HG02885 (cell line): Measurements from ENCODE around the gene BAG3.
"Not testable (repeated sequence)": the region's sequence is repeated elsewhere in the genome, so short reads cannot be mapped to it uniquely, and the experiment has no call there.

Experiments
- ATAC-seq: cut with Tn5 transposase; IDR thresholded peaks from one replicate; pipeline ENCODE4 v1.9.1; 2021; ENCODE audit warnings: mild to moderate bottlenecking; ENCODE audit not compliant: unreplicated experiment, poor library complexity

The BAG3 gene

GRCh38 chr10:119650692-119651513, at the start of gene BAG3:
TSS of gene BAG3 (plus strand) at chr10:119651380. CDS start at chr10:119651676, 296 bp downstream.
- peak; percentile 75 for ATAC-seq

GRCh38 chr10:119602241-119603095, 48.7 kb upstream of the BAG3 start:
- ATAC-seq: no peak

GRCh38 chr10:119604468-119604867, 46.7 kb upstream of the BAG3 start:
- no peak for ATAC-seq

GRCh38 chr10:119608316-119609155, 42.6 kb upstream of the BAG3 start:
- no peak for ATAC-seq

- ATAC-seq: no peak
Measured at GRCh38 chr10:119609516-119609915, 41.7 kb upstream of the BAG3 start.

GRCh38 chr10:119611433-119611832, 39.7 kb upstream of the BAG3 start:
- no peak for ATAC-seq

- ATAC-seq: no peak
Measured at GRCh38 chr10:119613741-119614140, 37.4 kb upstream of the BAG3 start.

GRCh38 chr10:119614686-119615085, 36.5 kb upstream of the BAG3 start:
- no peak for ATAC-seq

GRCh38 chr10:119616882-119617570, 34.2 kb upstream of the BAG3 start:
- no peak for ATAC-seq

- no peak for ATAC-seq
Measured at GRCh38 chr10:119619215-119619614, 32.0 kb upstream of the BAG3 start.

- not testable (repeated sequence) for ATAC-seq
Measured at GRCh38 chr10:119619811-119620210, 31.4 kb upstream of the BAG3 start.

GRCh38 chr10:119620241-119621077, 30.7 kb upstream of the BAG3 start:
- no peak for ATAC-seq

- no peak for ATAC-seq
Measured at GRCh38 chr10:119621078-119621384, 30.1 kb upstream of the BAG3 start.

GRCh38 chr10:119625570-119626280, 25.5 kb upstream of the BAG3 start:
- ATAC-seq: no peak

GRCh38 chr10:119630300-119630699, 20.9 kb upstream of the BAG3 start:
- ATAC-seq: no peak

GRCh38 chr10:119633538-119634218, 17.5 kb upstream of the BAG3 start:
- ATAC-seq: no peak

GRCh38 chr10:119634219-119634544, 17.0 kb upstream of the BAG3 start:
- no peak for ATAC-seq

- no peak for ATAC-seq
Measured at GRCh38 chr10:119637631-119638030, 13.5 kb upstream of the BAG3 start.
